ENCODE measurements around the gene BICDL1.

DNA sequence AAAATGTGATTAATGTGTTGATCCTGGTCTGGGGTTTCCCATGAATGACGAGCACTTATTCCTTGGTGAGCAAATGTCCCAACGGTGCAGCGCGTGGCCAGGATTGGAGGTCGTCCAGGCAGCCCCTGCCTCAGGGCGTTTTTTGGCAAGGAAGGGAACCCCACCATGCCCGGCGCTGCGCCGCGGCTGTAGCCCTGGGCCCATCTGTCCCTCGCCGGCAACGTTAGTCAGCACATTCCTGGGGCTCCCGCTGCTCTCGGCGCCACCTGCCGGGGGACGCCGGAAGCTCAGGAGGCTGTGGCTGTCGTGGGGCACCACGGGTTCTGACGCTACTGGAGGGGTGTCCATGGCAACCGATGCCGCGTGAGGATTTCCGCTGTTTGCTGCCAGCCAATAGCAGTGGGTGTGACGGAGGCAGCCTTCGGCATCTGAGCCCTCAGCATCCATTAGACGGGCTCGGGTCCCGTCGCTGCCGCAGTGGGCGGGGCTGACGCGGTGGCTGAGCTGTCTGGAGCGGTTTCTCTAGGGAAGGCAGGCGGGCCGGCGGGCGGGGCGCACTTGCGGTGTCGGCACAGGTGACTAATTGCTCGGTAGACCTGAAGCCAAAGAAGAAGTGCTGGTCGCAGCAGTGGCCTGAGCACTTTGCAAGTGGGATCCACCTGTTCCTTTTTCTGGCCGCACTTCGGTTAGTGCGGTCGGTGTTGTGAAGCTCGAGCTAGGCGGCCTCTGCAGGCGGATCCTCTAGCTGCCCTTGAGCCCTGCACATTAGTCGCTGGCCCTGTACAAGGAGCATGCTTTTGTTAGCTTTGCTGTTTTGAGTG lies 98.0 kb downstream of the BICDL1 start:
- TF ChIP-seq, protein P1, sequence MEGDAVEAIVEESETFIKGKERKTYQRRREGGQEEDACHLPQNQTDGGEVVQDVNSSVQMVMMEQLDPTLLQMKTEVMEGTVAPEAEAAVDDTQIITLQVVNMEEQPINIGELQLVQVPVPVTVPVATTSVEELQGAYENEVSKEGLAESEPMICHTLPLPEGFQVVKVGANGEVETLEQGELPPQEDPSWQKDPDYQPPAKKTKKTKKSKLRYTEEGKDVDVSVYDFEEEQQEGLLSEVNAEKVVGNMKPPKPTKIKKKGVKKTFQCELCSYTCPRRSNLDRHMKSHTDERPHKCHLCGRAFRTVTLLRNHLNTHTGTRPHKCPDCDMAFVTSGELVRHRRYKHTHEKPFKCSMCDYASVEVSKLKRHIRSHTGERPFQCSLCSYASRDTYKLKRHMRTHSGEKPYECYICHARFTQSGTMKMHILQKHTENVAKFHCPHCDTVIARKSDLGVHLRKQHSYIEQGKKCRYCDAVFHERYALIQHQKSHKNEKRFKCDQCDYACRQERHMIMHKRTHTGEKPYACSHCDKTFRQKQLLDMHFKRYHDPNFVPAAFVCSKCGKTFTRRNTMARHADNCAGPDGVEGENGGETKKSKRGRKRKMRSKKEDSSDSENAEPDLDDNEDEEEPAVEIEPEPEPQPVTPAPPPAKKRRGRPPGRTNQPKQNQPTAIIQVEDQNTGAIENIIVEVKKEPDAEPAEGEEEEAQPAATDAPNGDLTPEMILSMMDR (conservative IDR thresholded peaks at IDR 0.05; ENCODE audit: low read length), result peak; percentile 82
- TF ChIP-seq EZH2phosphoT487 (IDR thresholded peaks at IDR 0.05; ENCODE audit: borderline replicate concordance), result no peak
